Fibroblast of lung (primary cell): Measurements from ENCODE around the gene NOD1.
"Not testable (repeated sequence)": the region's sequence is repeated elsewhere in the genome, so short reads cannot be mapped to it uniquely, and the experiment has no call there.

Experiments
- CTCF ChIP-seq, 2 donors: IDR thresholded peaks in 1 of 2; conservative IDR thresholded peaks in 1 of 2; 1 replicate in 1 of 2; 2 replicates in 1 of 2; pipeline ENCODE4 v1.5.1; 2011 to 2012; ENCODE audit warnings: low read length in 2 of 2, control low read depth in 1 of 2, inconsistent platforms in 1 of 2, low read depth in 1 of 2, mild to moderate bottlenecking in 1 of 2
- EZH2 ChIP-seq: IDR thresholded peaks from 2 replicates; pipeline ENCODE4 v1.5.1; 2012; ENCODE audit warnings: low read length, control low read depth, mild to moderate bottlenecking; ENCODE audit errors: missing control alignments

- not testable (repeated sequence) for TF ChIP-seq CTCF (conservative IDR thresholded peaks at IDR 0.05 in 1 of 2, IDR thresholded peaks at IDR 0.05 in 1 of 2; ENCODE audit: low read depth in 1 of 2, low read length in 2 of 2); EZH2
Observed at GRCh38 chr7:30380824-30381223, 97.8 kb downstream of the NOD1 start.
